ENCODE measurements around the gene CTNNA2.

The CTNNA2 gene

DNA sequence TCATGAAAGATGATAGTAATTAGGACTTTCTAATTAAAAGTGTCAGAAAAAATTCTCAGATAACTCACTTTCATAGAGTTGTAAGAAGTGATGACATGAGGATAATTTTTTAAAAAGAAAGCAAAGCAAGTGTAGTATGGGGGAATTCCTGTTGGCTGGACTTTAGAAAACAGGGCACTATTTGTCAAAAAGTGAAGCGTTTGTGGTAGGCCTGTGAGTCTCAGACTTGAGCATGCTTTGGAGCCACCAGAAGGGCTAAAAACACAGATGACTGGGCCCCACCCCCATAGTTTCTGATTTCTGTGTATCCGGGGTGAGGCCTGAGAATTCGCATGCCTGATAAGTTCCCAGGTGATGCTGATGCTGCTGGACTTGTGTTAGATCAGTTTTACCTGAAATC, 1014.3 kb downstream of the CTNNA2 start:
- Histone ChIP-seq H3K79me2 (ENCODE audit: low read length) (no peaks in the 10 kb centered on the region), H3K36me3 (replicated peaks; ENCODE audit: low read depth, low read length) (peaks cover 7% of the 10 kb centered on the region), H3K4me2 (ENCODE audit: low read length) (peak overlapping the region; percentile 29), H3K27me3 (ENCODE audit: low read depth, low read length) (no peaks in the 10 kb centered on the region), H4K20me1 (ENCODE audit: insufficient read depth, low read length) (no peaks in the 10 kb centered on the region), H3K9ac (ENCODE audit: low read length) (peak overlapping the region; percentile 14; the same call in 1 of the 2 replicates), H3K4me3 (ENCODE audit: low read length) (no peak overlapping the region), H3K4me1 (ENCODE audit: low read length) (peaks cover 72% of the 10 kb centered on the region), H2AFZ (ENCODE audit: low read depth, low read length) (peak overlapping the region; percentile 77), H3K27ac (ENCODE audit: low read length) (peak overlapping the region; percentile 56), H3K9me3 (ENCODE audit: insufficient read depth, low read length) (no peaks in the 10 kb centered on the region)
- TF ChIP-seq, protein P1, sequence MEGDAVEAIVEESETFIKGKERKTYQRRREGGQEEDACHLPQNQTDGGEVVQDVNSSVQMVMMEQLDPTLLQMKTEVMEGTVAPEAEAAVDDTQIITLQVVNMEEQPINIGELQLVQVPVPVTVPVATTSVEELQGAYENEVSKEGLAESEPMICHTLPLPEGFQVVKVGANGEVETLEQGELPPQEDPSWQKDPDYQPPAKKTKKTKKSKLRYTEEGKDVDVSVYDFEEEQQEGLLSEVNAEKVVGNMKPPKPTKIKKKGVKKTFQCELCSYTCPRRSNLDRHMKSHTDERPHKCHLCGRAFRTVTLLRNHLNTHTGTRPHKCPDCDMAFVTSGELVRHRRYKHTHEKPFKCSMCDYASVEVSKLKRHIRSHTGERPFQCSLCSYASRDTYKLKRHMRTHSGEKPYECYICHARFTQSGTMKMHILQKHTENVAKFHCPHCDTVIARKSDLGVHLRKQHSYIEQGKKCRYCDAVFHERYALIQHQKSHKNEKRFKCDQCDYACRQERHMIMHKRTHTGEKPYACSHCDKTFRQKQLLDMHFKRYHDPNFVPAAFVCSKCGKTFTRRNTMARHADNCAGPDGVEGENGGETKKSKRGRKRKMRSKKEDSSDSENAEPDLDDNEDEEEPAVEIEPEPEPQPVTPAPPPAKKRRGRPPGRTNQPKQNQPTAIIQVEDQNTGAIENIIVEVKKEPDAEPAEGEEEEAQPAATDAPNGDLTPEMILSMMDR (IDR thresholded peaks at IDR 0.05; ENCODE audit: low read depth, low read length), result no peak
- TF ChIP-seq EZH2phosphoT487 (IDR thresholded peaks at IDR 0.05; ENCODE audit: low read depth), result no peak

DNA sequence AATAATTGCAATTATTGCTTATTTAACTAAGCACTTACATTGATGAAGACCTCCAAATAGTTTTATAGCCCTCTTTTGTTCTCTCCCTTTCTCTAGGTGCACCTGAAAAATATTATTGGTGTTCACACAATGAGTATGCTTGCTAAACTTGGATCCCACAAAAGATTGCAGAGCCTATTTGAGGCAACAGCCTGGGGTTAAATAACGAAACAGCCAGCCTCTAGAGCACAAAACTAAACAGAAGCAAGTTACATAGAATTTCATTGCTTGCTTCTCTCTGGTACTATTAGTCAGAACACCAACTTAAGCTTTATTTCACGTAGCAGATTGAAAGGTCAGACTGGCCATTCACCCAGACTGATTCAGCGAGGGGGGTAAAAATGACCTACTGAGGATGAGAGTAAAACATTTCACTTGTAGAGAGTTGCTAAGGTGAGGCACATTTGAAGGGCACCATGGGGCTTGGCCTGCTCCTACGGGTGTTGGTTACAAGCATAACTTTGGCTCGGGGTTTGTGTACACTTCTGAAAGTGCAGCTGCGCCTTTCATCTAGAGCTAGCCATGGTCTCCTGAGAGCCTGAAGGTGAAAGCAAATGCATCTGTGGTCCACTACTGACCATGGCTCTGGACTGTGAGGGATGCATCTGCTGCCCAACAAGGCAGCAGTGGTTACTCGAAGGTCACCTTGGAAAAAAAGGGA, 1016.8 kb downstream of the CTNNA2 start:
- no peak for TF ChIP-seq EZH2phosphoT487 (IDR thresholded peaks at IDR 0.05; ENCODE audit: low read depth)
- TF ChIP-seq, protein P1 (IDR thresholded peaks at IDR 0.05; ENCODE audit: low read depth, low read length), result no peak
- Histone ChIP-seq H3K27me3 (ENCODE audit: low read depth, low read length) (no peaks in the 10 kb centered on the region), H3K36me3 (replicated peaks; ENCODE audit: low read depth, low read length) (peaks cover 13% of the 10 kb centered on the region), H3K27ac (ENCODE audit: low read length) (peak overlapping the region; percentile 97), H3K9me3 (ENCODE audit: insufficient read depth, low read length) (no peaks in the 10 kb centered on the region), H2AFZ (ENCODE audit: low read depth, low read length) (peak overlapping the region; percentile 75), H3K79me2 (ENCODE audit: low read length) (no peaks in the 10 kb centered on the region), H4K20me1 (ENCODE audit: insufficient read depth, low read length) (no peaks in the 10 kb centered on the region), H3K4me2 (ENCODE audit: low read length) (peak overlapping the region; percentile 45), H3K4me1 (ENCODE audit: low read length) (peaks cover 67% of the 10 kb centered on the region), H3K9ac (ENCODE audit: low read length) (peak overlapping the region; percentile 61), H3K4me3 (ENCODE audit: low read length) (peak overlapping the region; percentile 14)

DNA sequence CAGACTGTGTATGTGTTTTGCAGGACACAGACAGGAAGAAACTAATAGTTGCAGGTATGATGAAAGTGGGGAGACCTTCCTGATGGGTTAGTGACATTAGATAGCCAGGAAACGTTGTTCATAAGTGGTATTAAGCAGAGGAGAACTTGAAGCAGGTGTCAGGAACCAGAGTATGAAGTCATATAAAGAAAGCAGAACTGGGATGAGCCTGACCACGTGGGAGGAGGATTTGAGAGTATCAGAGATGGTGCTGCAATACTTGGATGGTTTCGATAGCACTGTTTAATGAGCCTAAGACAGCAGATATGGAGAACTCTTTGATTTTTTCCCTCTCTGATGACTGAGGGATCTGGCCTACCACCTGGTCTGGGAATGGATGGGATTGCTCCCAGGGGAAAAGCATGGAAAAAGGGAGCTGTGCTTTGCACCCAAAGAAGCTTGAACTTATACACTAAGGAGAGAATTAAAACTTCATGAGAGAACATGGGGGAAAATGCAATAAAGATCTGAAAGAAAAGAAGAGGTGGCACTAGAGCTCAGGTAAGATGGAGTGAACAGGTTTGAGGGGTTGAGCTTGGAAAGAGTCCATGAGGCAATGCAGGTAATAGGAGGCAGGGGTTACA, 1017.7 kb downstream of the CTNNA2 start:
- H3K9ac ChIP-seq (ENCODE audit: low read length), result peak overlapping the region; percentile 61; the same call in 1 of the 2 replicates
- peak overlapping the region; percentile 75; the same call in 1 of the 2 replicates for H2AFZ ChIP-seq (ENCODE audit: low read depth, low read length)
- peak overlapping the region; percentile 97 for H3K27ac ChIP-seq (ENCODE audit: low read length)
- H3K4me1 ChIP-seq (ENCODE audit: low read length), result peaks cover 58% of the 10 kb centered on the region
- no peaks in the 10 kb centered on the region for H3K9me3 ChIP-seq (ENCODE audit: insufficient read depth, low read length)
- peaks cover 13% of the 10 kb centered on the region for H3K36me3 ChIP-seq (replicated peaks; ENCODE audit: low read depth, low read length)
- no peaks in the 10 kb centered on the region for H3K79me2 ChIP-seq (ENCODE audit: low read length)
- H4K20me1 ChIP-seq (ENCODE audit: insufficient read depth, low read length), result no peaks in the 10 kb centered on the region
- H3K27me3 ChIP-seq (ENCODE audit: low read depth, low read length), result no peaks in the 10 kb centered on the region
- H3K4me3 ChIP-seq (ENCODE audit: low read length), result peak overlapping the region; percentile 14
- peak overlapping the region; percentile 50 for H3K4me2 ChIP-seq (ENCODE audit: low read length)
- TF ChIP-seq, protein P1 (IDR thresholded peaks at IDR 0.05; ENCODE audit: low read depth, low read length), result no peak
- no peak for TF ChIP-seq EZH2phosphoT487 (IDR thresholded peaks at IDR 0.05; ENCODE audit: low read depth)

DNA sequence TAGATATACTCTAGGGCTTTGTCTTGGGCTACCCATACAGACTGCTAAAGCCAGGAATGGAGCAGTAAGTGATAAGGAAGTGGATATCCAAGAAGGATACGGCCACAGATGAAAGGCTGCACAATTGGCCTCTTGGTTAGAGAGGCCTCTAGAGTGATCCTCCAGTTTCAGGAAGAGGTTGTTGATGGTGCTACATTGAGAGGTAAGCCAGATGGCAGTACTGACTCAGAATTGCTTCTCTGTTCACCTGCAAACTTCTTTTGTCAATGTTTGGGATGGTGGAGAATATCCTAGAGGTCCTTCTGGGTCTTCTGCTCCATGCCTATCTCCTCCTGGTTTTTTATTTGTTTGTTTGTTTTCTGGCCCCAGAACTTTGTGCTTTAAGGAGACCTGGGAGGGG, 1018.5 kb downstream of the CTNNA2 start:
- no peak for TF ChIP-seq EZH2phosphoT487 (IDR thresholded peaks at IDR 0.05; ENCODE audit: low read depth)
- TF ChIP-seq, protein P1 (IDR thresholded peaks at IDR 0.05; ENCODE audit: low read depth, low read length), result peak; percentile 34
- Histone ChIP-seq H3K9me3 (ENCODE audit: insufficient read depth, low read length) (no peaks in the 10 kb centered on the region), H3K27ac (ENCODE audit: low read length) (peak overlapping the region; percentile 97), H3K9ac (ENCODE audit: low read length) (peak overlapping the region; percentile 42; the same call in 1 of the 2 replicates), H4K20me1 (ENCODE audit: insufficient read depth, low read length) (no peaks in the 10 kb centered on the region), H3K4me3 (ENCODE audit: low read length) (0 out of 2 replicates have a peak overlapping the region, but pooled peaks have one; percentile 5), H3K4me1 (ENCODE audit: low read length) (peaks cover 52% of the 10 kb centered on the region), H3K36me3 (replicated peaks; ENCODE audit: low read depth, low read length) (peaks cover 13% of the 10 kb centered on the region), H3K27me3 (ENCODE audit: low read depth, low read length) (no peaks in the 10 kb centered on the region), H3K4me2 (ENCODE audit: low read length) (peak overlapping the region; percentile 50), H3K79me2 (ENCODE audit: low read length) (no peaks in the 10 kb centered on the region), H2AFZ (ENCODE audit: low read depth, low read length) (0 out of 2 replicates have a peak overlapping the region, but pooled peaks have one; percentile 11)

Data from OCI-LY3 (cell line).